Measurements from ENCODE around the gene CD44.

The CD44 gene

DNA sequence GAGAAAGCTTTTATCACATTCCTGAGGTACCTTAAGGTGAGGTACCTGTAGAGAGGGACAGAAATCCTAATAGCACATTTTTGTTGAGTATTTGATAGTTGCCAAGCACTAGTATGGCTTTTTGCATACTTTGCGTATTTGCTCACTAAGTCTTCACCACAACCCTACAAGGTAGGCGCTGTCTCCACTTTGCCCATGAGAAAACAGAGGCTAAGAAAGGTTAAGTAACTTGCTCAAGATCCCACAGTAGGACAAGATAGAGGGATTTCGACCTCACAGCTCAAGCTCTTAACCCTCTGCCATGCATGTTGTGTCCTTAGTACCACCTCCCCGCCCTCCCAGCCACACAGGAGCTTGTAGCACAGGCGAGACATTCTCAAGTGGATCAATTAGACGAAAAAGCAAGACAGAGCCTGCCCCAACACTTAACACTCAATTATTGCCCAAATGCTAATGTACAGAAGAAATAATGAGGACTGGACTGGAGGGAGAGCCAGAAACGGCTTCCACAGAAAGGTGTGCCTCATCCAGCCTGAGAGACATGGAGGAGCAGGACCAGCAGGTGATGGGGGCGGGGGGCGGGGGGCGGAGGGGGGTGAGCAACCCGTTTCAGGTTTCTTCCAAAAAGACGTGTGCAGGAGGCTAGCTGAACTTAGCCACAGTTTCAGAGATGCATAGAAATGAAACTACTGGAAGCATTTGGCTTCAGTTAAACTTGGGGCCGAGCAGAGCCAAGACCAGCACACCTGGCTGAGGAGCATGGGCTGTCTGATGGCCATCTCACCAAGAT is 26.7 kb upstream of the CD44 start:
- no peak for DNase-seq (ENCODE audit: low spot score)

DNA sequence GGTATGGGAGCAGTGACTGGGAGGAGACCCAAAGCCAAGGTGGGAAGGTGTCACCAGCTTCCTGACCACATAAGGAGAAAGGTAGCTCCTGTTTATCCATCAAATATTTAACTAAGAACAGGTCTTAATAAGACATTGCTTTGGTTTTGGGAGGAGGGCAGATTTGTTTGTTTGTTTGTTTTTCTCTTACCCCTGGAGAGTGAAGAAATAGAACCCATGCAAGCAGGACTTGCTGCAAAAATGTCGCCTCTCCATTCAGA is 26.2 kb upstream of the CD44 start:
- DNase-seq (ENCODE audit: low spot score): no peak

- DNase-seq (ENCODE audit: low spot score): no peak
Observed at GRCh38 chr11:35114906-35115687, 23.9 kb upstream of the CD44 start.

DNA sequence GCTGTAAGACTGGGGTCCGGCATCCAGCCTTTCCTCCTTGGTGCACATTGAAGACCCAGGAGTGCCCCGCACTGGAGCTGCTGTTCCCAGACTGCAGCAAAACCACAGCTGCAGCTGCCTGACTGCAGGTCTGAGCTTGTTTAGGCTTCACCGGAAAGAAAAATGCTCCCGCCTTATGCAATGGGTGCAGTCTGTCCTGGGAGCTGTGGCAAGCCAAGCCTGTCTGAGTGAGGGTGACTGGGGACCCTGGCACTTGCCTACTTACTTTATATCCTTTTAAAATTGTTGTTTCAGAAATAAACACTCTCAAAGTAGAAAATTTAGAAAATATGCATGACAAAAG is 23.3 kb upstream of the CD44 start:
- no peak for DNase-seq (ENCODE audit: low spot score)

DNA sequence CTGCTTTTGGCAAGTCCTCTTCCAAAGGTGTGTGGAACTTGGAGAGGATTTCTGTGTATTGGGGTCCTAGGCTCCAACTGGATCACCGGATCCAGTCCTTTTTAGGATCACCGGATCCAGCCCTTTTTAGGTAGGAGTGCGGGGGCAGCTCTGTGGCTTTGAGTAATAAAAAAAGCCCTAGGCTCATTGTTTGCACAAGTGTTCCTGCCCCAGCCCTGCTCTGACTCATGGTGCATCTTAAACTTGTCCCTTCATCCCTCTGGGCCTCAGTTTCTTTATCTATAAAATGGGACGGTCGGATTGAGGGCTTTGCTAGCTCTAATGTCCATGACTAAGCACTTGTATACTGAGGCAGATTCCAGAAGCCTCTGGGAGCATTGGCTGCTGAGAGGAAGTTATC is 22.7 kb upstream of the CD44 start:
- DNase-seq (ENCODE audit: low spot score): no peak

- no peak for DNase-seq (ENCODE audit: low spot score)
Observed at GRCh38 chr11:35116762-35117640, 22.0 kb upstream of the CD44 start.

DNA sequence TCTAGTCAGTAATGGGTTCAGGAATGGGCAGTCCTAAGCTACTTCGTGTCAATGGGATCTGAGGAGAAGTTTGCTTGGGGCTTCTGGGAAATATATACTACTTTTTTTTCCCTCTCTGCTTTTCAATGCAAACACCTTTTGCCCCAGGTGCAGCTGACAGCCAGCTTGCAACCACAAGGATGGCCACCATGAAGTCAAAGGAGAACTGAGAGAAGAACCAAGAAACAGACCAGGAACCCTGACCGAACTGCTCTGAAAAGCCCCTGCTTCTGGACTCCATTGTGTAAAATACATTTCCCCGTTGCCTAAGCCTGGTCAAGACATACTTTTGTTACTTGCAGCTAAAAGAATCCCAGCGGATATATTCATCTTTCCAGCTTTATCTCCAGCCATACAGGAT is 20.1 kb upstream of the CD44 start:
- no peak for DNase-seq (ENCODE audit: low spot score)

DNA sequence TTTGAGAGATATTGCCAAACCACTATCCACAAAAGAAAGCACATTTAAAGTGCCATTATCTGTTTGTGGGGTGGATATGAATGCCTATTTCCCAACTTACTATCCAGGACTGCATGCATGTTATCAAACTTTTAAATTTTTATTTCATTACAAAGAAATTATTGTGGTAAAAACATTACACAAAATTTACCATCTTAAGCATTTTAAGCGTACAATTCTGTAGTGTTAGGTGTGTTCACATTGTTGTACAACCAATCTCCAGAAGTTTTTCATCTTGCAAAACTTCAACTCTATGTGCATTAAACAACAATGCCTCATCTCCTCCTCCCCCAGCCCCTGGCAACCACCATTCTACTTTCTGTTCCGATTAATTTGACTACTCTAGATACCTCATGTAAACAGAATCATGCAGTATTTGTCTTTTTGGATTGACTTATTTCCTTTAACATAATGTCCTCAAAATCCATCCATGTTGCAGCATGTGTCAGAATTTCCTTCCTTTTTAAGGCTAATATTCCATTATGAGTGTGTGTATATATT is 17.6 kb upstream of the CD44 start:
- DNase-seq (ENCODE audit: low spot score): no peak

GRCh38 chr11:35122308-35122707 is 16.7 kb upstream of the CD44 start:
- no peak for DNase-seq (ENCODE audit: low spot score)

DNA sequence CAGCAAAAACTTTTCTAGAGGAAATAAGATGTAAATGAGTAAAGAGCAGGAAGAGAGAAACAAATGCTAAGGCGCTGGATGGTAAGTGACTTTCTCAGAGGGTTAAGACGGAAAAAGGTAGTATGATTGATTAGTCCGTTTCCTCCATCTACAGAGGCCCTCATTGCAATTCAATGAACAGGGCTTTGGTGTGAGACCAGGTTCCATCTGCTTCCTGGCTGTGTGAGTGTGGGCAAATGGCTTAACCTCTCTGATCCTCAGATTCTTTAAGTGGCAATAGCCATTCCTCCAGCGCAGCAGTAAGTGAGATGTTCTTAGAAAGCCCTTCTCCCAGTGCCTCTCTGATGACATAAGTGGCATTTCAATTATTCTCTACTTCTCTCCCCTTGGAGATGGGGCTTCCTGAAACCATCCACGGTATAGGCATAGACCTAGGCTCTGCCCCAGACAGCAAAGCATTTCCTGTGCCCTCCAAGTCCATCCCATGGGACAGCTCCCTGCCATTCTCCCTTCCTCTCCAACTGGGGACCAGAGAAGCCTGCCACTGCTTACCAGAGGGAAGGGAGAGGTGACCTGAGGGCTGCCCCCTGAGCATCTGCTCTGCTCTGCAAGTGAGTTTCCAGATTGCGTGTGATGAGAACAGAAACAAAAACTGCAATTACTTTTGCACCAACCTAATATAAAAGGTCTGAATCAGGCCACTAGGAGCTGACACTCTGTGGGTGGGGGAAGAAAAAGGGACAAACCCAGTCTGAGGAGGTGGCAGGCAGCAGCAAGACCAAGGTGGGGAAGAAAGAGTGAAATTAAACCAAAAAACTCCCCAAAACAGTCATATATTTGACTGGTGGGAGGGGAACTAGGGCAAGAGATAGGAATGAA is 12.7 kb upstream of the CD44 start:
- DNase-seq (ENCODE audit: low spot score): no peak

DNA sequence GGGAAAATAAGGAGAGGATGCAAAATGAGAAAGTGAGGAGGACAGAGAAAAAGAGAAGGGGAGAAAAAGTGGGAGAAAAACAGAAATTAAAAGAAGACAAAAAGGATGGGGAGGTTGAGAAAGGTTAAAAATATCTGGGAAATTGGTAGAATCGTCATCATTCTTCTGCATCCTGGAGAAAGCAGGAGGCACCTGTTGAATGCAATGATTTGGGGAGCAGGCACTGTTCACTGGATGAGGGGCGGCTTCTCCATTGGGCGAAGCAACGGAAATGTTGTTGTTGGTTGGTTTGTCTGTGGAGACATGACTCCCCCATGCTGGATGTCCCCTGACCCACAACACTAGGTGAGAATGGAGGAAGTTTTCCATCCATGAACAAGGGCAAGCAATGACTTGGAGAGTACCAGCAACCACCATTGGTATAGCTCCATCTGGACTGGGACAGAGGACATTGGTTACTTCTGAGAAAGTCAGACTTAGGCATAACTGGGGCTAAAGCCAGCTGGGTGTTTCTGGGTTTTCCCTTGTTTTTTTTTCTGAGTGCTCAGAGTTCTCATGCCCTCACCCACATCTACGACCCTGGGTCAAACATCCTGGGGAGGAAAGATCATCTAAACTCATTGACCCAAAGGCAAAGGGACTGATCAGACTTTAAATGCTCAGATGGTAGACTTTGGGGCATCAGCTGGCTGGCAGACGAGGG is 11.9 kb upstream of the CD44 start:
- no peak for DNase-seq (ENCODE audit: low spot score)

DNA sequence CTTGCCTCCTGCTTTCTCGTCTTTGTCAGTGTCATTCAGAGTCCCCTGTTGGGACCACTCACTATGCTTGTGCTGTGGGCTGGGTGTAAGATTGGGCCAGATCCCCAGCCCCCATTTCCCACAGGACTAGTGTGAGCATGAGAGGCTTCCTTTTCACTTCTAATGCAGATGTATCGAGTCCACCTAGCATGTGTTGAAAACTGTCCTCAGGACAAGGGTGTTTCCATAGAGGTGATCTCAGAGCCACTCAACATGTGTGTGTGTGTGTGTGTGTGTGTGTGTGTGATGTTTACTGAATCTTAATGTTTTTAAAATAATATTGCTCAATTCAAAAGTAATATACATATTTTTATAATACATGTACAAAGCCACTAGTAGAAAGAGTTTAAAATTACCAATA is 11.4 kb upstream of the CD44 start:
- no peak for DNase-seq (ENCODE audit: low spot score)

DNA sequence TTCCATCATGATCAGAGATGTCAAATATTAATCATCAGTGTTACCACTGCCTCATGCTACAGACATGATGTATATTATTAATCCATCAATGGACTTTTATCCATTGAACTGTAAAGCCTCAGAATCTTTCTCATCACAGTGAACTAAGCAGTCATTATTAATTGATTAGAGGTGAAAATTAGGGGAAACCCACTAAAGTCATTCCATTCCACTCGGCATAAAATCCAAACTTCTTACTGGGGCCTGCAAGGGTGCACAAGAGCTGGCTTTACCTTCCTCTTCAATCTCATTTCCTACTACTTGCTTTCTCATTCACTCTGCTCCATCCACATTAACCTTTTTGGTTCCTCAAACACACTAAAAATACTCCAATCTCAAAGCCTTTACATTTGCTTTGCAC is 7.9 kb upstream of the CD44 start:
- no peak for DNase-seq (ENCODE audit: low spot score)

DNA sequence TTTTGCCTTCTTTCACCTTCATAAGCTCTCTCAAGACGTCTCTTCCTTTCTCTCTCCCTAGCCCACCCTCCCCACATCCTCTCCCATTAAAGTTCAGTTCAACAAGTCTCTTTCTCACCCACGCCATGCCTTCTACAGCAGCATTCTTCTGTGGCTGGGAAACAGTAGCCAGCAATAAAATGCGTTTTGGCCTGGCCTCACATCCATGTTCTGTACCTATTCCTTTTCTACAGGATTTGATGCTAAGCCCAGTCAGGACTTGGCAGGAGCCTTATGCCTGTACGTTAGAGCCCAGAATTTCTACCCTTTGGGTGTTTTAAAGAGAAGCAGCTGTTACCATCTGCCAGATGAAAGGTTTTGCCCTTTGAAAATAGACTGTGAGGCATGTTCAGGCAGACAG is 7.1 kb upstream of the CD44 start:
- no peak for DNase-seq (ENCODE audit: low spot score)

- no peak for DNase-seq (ENCODE audit: low spot score)
Observed at GRCh38 chr11:35133656-35134055, 5.3 kb upstream of the CD44 start.

- no peak for DNase-seq (ENCODE audit: low spot score)
Observed at GRCh38 chr11:35134403-35135148, 4.4 kb upstream of the CD44 start.

DNA sequence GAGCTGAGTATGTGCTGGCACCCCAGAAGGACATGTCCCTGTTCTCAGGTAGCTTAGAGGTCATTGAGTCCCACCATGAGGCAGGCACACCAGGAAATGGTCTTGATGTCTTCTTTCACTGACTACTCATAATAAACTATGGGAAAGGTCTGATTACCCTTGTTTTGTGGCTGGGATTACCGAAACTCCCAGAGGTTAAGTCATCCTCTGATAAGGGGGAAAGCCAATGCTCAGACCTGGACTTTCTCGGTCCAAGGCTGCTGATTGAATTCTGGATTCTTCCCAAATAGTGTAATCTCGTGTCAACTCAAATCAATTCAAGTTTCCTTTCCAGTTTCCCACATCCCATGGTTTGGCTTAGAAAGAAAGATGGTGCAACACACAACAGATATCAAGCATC is 3.7 kb upstream of the CD44 start:
- no peak for DNase-seq (ENCODE audit: low spot score)

GRCh38 chr11:35136311-35136710 is 2.7 kb upstream of the CD44 start:
- DNase-seq (ENCODE audit: low spot score): no peak

DNA sequence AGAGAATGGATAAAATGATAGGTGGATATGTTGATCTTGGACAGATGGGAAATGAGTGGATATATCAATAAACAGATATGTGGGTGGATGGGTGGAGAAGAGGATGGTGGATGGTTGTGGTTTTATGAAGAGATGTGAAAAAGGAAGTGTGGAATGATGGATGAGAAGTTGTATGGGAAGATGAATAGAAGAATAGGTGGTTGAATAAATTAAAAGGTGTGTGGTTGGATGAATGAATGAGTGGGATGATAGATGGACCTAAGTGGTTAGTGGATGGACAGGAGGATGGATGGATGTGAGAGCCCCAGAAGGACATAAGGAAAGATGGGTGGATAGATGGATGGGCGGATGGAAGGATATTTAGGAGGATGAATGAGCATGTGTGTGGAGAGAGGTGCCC is 913 bp upstream of the CD44 start:
- no peak for DNase-seq (ENCODE audit: low spot score)

- no peak for DNase-seq (ENCODE audit: low spot score)
Observed at GRCh38 chr11:35138606-35138942, 397 bp upstream of the CD44 start.
